NOMO-1 treated with DMSO at 0.1 percent for 48 hours (cell line): ENCODE measurements around the gene PLXNA2.

Experiments used
- DNase-seq: peaks from one replicate; lab custom pipeline; 2025; ENCODE audit not compliant: unreplicated experiment; lab: John Stamatoyannopoulos, UW

Gene PLXNA2

DNA sequence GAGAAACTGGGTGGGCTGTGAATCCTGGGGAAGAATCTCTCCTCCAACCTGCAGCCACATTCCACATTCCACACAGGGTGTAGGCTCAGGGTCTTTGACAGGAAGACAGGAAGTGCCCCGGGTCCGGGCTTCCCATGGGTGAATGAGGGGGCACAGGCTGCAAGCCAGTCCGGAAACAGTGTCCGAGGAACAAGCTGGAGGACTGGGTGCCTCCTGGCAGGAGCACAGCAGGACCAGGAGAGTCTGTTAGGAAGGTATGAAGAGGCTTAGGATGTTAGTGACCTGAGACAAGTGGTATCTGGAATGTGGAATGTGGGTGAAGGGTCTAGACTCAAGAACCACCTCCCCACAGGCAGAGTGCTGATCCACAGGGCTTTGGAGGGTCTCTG is 212.3 kb downstream of the PLXNA2 start:
- no peak for DNase-seq

- no peak for DNase-seq
These were observed 212.8 kb downstream of the PLXNA2 start for GRCh38 chr1:208031316-208031931.

GRCh38 chr1:208030288-208031091 is 213.7 kb downstream of the PLXNA2 start:
- DNase-seq = no peak

- no peak for DNase-seq
These were observed 214.6 kb downstream of the PLXNA2 start for GRCh38 chr1:208029381-208030287.

DNA sequence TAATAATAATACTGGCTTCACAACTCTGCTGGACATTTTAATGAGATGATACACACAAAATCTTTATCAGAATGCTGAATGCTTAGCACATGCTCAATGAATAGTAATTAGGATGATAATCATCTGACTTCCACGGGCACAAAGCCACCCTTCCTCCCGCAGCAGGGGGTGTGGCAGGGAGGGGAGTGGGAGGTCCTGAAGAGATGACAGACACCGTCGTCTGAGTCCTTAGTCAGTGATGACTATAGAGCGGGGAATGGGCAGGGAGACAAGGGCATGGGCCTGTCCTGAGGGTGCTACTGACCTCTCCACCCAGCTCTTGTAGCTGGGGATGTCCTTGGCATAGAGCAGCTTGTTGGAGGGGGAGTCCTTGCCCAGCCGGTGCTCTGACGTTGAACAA is 215.7 kb downstream of the PLXNA2 start:
- no peak for DNase-seq

GRCh38 chr1:208027861-208028260 is 216.3 kb downstream of the PLXNA2 start:
- DNase-seq = no peak

DNA sequence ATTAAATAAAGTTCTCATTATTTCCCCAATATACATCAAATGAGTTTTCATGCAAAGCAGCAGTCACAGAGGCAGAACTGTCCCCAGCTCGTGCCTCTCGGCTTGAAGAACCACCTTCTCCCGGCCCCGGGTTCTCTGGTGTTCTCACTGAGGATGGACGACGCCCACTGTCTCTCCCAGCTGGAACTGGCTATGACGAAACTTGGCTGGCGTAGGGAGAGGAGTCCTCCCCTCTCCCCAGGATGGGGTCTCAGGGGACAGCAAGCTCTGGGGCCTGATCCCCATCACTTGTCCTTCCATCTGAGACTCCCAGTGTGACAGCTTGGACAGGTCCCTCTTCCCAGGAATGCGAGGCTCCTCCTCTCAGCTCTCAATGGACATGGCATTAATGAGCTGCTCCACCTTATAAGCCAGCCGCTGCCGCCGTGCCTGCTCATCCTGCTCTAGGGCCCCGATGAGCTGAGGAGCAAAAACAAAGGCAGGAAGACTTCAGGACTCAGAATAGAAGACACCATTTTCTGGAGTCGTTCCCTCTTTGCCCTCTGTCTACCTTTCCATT is 217.2 kb downstream of the PLXNA2 start:
- DNase-seq = no peak

DNA sequence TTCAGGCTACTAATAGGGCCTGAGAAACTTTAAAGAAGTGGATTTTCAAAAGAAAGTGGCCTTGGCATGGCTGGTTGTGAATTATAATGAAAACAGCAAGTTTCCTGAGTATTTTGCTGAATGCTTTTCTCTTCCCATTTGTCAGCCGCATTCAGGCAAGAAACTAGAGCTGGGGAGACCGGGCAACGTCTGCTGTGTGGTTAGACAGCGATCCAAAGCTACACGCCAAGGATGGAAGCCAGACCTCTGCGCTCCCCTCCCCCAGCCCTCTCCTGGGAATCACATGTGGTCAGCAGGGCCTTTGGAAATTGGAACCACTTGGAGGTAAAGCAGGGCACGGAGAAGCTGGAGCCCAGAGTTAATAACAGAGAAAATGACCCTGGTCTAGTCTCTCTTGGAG is 219.2 kb downstream of the PLXNA2 start:
- DNase-seq = no peak

DNA sequence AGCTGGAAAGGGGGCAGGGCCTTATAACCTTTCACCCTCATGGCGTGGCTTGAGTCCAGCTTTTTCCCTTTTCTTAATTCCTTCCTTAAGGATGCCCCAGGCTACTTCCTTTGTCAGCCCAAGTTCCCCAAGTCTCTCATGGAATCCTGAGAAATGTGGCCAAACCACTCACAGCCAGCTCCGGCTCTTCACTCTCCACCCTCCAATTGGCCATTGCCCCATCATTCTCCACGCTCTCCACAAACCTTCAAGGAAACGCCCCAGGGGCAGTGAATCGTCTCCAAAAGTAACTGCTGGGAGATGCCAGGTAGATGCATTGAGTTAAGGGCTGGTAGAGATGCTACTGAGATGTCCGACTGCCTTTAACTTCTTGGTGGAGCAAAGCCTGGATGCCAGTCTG is 219.8 kb downstream of the PLXNA2 start:
- DNase-seq = no peak

DNA sequence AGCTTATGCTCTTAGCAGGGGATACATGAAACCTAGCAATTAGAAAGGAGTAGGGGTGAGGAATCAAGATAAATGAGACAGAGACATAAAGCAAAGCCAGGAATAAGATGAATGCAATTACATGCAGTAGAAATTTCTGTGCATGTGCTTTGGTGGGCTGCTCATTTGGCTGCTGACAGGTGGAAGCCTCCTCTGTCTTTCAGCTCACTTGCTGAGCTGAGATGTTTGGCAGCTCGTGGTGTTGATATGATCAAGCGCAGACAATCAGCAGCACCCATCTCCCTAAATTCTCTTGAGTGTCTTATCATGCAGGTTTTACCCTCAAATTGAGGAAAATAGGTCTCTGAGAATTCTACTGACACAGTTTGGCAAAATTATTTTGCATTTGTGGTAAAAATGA is 224.9 kb downstream of the PLXNA2 start:
- no peak for DNase-seq

DNA sequence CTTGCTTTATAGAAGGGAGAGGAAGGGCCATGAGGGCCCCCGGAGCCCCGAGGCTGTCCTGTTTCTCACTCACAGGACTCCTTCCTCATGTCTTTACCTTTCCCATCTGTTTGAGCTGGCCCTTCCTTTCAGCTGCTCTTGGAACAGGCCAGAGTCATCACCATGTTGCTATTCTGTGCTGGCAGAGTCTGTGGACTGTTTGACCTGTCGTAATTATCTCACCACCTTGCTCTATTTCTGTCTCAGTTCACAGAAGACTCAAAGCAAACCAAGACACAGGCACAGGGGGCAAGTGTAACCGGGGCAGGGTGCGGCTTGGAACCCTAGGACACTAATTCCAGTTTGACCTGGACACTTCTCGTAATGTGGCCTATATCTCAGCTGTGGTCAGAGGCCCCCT is 228.9 kb downstream of the PLXNA2 start:
- DNase-seq = no peak

DNA sequence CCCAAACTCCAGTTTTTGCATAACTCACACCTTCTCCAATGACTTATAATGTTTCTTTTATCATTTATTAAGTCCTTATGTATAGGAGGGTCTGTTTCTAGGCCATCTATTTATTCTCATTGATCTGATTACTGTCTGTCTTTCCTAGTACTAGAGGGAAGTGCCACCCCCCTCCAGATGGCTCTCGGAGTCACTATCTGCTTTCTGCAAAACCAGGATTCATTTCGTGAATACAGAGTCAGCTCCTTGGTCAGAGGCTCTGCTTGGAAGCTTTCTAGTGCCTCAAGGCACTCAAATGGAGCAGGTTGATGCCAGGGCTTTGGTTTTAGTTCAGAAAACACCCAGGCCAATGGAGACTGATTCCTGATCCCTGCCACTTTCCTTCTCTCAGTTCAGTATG is 231.0 kb downstream of the PLXNA2 start:
- no peak for DNase-seq

DNA sequence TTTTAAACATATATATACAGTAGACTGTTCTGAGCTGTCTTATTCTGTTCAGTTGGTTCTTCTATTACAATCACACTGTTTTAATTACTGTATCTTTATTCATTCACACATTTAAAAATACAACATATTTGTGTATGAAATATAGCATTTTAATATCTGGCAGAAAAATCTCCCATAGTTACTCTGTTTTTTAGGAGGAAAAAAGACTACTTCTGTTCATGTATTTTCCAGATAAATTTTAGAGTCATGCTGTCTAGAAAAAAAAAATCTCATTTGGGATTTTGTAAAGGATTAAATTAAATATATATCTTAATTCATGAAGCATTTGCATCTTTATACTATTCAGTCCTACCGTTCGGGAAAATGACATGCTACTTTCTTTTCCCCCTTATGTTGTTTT is 231.5 kb downstream of the PLXNA2 start:
- DNase-seq = no peak

DNA sequence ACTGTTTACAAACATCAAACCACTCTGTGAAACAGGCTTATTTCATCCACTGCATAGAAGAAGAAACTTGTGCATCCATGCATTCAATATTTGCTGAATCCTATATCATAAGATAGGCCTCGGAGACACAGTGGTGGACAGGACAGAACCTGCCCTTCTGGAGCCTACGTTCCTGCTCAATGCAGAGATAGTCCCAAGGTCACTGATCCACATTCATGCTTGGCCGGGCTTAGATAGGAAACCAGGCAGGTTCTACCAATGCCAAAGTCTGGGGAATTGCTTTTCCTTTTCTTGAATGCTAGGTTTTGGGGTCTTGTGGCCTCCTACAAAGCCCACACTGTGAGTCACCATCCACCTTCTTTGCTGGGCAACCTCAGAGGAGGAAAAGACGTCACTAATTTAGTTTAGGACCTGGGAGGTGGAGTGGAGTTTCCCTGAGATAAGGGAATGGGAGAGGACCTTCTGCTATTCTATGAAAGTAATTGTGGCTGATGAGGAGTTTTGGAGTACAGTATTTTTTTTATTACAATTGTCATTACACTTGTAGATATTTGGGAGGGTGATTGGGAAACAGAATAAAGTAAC is 233.6 kb downstream of the PLXNA2 start:
- DNase-seq = no peak

- DNase-seq = no peak
These were observed 234.3 kb downstream of the PLXNA2 start for GRCh38 chr1:208009706-208010444.

DNA sequence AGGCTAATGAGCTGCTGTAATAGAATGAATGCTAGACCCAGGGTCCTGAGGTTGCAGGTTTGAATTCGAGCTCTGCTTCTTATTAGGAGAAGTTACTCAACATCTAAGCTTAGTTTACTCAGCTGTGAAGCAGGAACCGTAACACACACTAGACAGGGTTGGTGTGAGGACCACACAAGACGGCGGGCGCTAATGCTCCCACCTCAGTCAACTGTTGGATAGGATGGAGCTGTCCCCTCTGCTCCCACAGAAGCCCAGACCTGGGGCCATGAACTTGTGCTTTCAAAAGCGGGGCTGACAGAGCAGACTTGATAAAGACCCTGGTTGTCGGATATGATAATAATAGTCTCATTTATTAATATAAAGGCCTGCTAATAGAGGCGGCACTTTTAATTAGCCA is 234.9 kb downstream of the PLXNA2 start:
- no peak for DNase-seq

DNA sequence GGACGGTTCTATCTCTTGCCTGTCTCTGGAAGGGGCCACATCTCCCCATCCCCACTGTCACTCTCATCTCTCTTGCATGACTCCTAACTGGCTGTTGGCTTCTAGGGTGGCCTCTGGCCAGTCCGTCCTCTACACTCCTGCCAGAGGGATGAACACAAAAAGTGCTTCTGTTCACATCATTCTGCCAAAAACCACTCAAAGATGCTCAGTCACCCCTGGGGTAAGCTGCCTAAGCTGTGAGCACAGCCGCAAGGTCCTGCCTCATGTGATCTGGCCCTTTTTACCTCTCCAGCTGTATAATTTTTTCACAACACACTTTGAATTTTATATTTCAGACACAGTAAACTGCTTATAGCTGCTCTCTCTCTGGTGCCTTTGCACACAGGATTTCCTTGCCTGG is 235.7 kb downstream of the PLXNA2 start:
- DNase-seq = no peak

DNA sequence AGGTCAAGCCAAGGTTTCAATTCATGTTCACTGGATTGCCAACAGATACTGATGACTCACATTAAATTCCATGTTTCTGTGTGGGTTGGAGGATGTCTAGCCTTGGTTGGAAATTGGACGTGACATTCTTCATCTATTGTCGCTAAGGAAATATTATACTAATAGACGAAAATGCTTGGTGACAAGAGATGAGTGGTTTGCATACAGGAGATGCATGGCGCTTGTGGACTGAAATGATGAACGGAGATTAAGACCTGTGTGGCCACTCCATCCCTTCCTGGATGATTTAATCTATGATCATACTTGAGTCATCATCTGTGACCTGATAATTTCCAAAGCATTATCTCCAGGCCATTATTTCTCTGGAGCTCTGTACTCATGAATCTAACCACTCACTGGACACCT is 236.2 kb downstream of the PLXNA2 start:
- no peak for DNase-seq

GRCh38 chr1:208007319-208007937 is 236.8 kb downstream of the PLXNA2 start:
- no peak for DNase-seq
